CD4-positive, alpha-beta T cell treated with Interleukin-12 subunit alpha and Interleukin-12 subunit beta, for 1 hour (primary cell): ENCODE measurements around the gene TNXB.
"Not testable (repeated sequence)": the region's sequence is repeated elsewhere in the genome, so short reads cannot be mapped to it uniquely, and the experiment has no call there.

Experiments used
- DNase-seq: peaks from one replicate; pipeline ENCODE4 v3.0.0-alpha.2; 2020

The TNXB gene

DNA sequence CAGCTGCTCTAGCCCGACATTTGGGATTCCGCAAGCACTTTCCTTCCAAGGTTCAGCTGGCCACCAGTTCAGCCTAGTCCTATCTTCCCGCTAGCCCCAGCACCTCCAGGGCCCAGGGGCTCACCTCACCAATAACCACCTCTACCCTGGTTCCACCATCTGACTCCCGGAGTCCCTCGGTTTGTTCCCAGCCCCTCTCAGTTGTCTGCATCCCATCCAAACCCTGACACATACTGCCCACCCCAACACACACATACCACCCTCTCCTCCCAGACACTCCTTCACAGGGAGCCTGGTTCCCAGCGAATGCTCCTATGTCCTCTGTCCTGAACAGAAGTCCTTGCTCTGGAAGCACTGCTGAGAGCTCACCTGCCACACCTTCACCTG is 418 bp downstream of the TNXB start:
- no peak for DNase-seq

DNA sequence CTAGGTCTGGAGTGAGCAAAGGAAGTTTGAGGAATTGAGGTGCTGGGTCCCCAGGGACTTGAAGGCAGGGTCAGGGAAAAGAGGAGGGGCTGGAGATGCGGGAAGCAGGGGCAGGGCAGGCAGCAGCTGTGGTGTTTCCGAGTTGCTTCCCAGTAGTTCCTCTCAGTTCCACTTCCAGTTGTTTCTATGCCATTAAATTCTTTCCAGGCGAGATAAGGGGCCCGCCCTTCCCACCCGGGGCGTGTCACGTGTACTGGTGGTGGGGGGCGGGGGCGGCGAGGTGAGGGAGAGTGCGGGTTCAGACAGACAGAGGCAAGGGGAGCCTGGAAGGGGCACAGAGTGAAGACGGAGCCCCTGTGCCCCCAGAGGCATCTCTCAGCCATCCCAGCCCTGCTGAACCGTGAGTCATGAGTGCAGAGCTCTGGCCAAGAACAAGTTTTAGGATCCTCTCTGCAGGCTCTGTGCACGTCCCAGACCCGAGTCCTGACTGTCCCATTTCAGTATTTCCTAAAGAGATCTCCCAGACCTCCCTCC is 977 bp downstream of the TNXB start:
- no peak for DNase-seq

DNA sequence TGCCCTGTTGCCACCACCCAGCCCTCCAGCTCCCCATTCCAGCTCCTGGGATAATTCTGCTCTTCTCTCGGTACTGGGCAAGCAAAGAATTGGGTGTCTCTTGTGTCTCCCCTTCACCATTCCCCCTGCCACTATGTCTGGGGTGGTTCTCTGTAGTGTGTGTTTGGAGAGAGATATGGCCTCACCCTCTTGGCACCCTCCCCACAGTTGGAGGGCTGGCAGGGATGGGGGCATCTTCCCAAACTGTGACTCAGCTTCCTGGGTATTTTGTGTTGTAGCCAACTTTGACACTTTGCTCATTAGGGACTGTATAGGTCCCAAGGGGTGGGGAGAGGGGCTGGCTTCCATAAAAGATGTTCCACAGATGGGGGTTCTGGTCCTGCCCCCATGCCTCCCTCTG is 1.7 kb downstream of the TNXB start:
- DNase-seq, result no peak

DNA sequence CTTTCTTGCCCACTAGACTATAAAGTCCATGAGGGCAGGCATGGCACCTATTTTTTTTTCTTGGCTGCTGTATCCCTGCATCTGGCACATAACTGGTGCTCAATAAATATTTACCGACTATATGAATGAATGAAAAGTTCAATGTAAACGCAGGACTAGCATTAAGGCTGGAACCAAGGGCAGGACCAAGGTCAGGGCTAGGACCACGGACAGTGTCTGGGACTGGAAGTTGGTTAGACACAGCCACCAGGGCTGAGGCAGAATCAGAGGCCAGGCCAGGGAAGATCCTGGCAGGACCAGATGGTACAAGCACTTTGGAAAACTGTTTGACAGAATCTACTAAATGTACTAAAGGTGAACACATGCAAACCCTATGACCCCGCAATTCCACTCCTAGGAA is 3.7 kb downstream of the TNXB start:
- no peak for DNase-seq

DNA sequence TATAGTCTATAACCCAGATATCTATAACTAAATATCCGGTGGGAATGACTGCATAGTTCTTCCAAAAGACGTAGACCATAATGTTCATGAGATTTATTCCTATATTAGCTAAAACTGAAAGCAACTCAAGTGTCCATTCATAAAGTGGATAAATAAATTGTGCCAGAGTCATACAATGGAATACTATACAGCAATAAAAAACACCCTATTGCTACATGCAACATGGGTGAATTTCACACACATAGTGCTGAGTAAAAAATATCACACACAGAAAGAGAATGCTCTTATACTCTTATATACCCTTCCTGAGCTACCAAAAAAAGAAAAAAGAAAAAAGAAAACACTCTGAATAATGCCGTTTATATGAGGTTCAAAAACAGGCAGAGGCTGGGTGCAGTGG is 6.9 kb downstream of the TNXB start:
- no peak for DNase-seq

DNA sequence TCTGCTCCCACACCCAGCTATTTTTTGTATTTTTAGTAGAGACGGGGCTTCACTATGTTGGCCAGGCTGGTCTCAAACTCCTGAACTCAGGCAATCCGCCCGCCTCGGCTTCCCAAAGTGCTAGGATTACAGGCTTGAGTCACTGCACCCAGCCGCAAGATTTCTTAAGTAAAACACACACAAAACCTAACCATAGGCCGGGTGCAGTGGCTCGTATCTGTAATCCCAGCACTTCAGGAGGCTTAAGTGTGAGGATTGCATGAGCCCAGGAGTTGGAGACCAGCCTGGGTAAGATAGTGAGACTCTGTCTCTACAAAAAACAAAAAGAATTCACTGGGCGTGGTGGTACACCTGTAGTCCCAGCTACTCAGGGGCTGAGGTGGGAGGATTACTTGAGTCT is 8.9 kb downstream of the TNXB start:
- DNase-seq, result not testable (repeated sequence)

DNA sequence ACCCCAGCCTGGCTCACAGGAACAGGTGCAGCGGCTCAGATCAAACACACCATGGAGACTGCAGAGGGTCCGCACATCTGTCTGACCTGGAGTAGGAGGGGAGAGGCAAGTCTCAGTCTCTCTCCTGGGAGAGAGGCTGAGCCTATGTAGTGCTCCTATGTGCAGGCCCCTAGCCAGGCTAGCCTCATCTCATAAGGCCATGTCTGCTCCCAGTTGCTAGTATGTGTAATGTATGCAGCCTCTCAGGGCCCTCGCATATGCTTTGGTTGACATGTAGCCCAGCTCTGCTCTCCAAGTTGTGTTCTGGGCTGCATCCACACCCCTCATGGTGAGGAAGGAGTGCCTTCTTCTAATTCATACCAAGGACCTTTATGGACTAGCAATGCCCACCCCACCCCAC is 11.8 kb downstream of the TNXB start:
- no peak for DNase-seq

DNA sequence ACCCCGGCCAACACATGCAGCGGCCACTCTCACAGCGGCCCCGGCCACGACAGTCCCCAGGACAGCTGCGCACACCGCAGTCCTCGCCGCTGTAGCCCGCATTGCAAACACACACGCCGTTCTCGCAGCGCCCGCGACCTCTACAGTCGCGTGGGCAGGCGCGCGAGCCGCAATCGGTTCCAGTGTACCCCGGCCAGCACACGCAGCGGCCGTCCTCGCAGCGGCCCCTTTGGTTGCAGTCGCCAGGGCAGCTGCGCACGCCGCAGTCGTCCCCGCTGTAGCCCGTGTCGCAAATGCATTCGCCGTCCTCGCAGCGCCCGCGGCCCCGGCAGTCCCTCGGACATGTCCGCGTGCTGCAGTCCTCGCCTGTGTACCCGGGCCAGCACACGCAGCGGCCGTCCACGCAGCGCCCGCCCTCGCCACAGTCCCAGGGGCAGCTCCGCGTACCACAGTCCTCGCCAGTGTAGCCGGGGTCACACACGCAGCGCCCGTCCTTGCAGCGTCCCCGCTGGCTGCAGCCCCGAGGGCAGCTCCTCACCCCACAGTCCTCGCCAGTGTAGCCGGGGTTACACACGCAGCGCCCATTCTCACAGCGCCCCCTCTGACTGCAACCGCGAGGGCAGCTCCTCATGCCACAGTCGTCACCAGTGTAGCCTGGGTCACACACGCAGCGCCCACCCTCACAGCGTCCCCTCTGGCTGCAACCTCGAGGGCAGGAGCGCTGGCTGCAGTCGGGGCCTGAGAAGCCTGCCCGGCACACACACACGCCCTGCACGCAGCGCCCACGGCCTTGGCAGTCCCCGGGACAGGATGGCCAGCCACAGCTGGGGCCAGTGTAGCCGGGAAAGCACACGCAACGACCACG is 12.5 kb downstream of the TNXB start:
- no peak for DNase-seq

DNA sequence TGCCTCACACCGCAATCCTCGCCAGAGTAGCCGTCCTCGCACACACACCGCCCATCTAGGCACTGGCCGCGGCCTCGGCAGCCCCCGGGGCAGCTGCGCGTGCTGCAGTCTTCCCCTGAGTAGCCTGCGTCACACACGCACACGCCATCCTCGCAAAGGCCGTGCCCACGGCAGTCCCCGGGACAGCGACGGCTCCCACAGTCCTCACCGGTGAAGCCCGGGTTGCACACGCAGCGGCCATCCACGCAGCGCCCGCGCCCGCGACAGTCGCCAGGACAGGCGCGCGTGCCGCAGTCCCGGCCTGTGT is 13.1 kb downstream of the TNXB start:
- no peak for DNase-seq

DNA sequence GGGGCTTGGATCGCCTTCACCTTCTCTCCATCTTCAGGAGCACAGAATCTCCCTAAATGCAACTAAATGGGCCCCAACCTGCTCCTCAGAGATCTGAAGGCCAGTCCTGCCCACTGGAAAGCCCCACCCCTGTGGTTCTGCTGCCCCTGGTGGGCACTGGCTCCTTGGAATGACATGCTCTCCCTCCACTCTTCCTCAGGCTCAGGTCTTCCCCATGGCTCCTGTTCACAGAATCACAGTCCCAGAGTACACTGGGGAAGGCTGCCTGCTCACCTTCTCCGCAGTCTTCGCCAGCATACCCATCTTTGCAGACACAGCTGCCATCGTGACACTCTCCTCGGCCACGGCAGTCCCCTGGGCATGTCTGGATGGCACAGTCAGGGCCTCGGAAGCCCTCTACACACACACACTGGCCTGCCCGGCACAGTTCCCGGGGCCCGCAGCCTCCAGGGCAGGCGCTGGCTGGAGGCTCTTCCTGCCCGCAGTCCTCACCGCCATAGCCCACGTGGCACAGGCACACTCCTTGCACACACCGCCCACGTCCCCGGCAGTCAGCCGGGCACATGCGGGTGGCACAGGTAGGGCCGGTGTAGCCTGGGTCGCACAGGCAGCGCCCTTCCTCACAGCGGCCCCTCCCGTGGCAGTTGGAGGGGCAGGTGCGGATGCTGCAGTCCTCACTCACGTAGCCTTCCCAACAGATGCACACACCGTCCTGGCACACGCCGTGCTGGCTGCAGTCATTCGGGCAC is 13.6 kb downstream of the TNXB start:
- DNase-seq, result no peak

DNA sequence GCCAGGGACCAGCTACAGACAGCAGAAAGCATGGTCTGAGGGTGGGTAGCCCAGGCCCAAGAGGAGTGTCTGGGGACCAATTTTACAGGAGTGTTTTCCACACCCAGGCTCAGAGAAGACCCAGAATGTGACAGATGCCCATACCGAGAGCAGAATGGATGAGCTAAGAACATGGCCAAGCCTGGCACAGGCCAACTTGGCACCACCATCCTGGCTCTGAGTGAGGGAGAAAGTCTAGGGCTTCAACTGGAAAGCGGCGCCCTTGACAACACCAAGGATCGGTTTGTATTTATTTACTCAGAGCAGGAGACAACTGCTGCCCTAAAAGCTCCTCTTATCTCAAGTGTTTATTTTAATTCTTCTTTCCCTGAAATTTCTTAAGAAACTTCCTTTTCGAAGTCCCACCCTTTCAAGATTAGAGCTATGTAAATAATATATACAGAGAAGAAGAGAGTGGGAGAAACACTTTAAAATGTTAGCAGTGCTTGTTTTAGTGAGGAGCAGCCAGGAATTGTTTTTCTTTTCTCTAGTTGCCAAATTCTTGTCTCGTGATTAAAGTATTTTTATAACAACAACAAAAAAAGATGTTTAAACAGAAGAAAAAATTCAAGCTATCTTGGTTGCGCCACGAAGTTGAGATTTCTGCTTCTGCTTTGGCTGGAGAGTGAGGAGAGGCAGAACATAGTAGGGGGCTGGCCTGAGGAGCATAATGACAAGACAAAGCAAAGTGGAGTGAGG is 16.2 kb downstream of the TNXB start:
- DNase-seq, result no peak

DNA sequence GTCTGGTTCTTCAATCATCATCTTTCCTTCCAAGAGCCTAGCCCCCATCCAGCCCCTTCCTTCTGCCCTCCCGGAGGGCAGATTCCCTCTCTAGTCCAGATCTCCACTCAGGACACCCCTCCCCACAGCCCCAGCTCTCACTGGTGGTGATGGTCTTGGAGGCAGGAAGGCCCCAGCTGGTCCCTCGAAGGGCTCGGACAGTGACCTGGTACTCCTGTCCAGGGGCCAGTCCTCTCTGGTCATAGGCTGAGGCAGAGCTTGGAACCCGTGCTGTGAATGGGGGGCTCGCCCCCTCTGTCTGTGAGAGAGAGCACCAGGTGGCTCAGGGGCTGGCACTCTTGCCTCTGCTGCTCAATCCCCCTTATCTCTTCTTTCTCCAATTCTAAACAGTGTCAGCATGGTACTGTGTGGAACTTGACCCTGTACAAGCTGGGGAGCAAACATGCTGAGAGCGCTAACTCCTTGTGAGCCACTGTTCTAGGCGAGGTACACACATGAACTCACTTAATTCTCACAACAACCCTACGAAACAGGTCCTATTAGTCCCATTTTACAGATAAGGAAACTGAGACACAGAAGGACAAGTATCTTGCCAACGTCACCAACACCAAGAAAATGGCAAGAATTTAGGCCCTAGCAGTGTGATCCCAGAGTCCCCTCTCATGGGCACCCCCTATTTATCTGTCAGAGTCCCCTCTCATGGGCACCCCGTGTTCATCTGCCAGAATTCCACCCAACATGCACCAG is 19.9 kb downstream of the TNXB start:
- no peak for DNase-seq

DNA sequence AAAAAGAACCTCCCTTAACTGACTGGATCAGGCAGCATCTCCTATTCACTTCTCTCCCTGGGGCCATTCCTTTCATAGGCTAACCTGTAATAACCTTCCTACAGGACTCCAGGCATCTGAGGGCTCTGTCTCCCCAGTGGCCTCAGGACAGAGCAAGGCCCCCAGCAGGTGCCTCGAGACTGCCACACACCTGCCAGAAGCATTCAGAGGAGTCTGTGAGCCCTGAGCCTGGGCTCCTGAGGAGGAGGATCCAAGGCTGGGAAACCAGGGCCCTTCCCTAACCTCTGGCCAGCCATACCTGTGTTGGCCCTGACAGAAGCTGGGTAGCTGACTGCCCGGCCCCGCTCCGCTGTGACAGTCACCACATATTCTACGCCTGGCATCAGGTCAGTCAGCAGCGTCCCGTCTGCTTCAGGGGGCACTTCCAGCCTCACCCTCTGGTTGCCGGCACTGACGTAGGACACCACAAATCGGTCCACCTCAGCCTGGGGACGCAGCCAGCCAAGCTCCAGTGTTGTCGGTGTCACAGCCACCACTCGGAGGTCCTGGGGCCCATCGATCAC is 20.6 kb downstream of the TNXB start:
- DNase-seq, result no peak

DNA sequence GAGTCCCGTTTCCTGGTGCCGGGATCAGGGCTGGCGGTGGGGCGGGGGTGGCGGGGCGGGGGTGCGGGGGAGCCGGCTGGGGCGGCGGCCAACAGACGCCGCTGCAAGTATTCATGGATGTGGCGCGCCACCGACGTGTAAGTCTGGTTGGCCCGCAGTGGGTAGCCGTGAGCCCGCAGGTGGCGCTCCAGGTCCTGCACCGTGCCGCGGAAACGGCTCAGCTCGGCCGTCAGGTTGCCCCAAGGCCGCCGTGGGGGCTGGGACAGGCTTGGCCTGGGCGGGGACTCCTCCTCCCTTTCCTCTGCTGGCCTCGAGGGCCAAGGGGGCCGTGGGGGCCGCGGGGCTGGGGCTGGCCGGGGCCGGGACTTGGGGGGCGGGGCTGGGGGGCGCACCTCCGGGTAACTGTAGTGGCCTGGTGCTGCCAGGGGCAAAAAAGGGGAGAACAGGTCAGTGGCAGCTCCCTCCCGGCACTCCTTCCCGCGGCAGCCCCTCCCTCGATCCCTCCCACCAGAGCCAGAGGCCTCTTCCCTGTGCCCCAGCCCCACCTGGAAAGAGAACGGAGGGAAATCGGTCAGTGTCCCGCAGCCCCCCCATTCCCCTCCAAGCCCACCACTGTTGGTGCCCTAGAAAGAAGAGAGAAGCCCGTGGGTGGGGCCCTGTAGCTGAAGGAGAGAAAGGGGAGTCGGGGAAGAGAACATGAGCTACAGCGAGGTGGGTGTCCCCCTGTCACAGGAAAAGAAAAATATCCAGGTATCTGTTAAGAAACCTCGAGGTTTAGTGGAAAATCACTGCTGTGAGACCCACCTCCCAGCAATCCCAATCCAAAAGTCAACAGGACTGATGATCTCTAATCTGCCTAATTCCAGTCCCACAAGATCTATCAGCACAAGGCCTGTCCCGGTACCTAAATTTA is 21.3 kb downstream of the TNXB start:
- peak; percentile 70 for DNase-seq

DNA sequence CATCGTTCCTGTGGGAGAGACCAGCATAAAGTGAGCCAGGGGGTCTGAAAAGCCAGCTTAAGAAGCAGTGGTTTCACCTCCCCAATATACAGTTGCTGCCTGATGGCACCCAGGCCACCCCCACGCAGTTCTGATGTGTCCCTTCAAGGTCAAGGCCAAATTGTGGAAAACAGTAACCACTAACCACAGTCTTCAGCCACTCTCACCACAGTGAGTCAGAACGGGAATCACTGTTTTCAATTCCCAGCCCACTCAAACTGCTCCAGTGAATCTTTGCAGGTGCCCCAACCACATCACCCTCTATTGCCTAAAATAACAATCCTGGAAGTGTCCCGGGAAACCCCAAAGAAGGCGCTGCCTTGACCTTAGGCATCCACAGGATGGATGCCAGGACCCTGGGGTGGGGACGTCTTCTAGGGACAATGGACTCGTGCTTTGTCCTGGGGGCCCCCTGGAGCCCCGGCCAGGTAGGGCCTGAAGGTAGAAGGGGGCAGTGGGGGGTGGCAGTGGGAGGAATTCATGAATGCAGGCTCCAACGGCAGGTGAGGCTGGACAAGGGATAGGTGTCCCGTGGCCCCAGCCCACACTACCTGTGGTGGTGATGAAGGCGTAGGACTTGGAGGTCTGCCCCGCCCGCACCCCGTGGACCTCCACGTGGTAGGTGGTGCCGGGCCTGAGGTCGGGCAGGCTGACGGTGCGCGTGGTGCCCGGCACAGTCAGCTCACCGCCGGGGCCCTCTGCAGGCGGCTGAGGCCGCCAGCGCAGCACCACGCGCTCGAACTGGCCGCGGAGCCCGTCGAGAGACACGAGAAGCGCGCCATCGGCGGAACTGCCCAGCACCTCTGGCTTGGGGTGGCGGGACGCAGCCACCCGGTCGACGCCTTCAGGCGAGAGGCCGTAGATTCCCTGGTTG is 22.2 kb downstream of the TNXB start:
- DNase-seq, result no peak

DNA sequence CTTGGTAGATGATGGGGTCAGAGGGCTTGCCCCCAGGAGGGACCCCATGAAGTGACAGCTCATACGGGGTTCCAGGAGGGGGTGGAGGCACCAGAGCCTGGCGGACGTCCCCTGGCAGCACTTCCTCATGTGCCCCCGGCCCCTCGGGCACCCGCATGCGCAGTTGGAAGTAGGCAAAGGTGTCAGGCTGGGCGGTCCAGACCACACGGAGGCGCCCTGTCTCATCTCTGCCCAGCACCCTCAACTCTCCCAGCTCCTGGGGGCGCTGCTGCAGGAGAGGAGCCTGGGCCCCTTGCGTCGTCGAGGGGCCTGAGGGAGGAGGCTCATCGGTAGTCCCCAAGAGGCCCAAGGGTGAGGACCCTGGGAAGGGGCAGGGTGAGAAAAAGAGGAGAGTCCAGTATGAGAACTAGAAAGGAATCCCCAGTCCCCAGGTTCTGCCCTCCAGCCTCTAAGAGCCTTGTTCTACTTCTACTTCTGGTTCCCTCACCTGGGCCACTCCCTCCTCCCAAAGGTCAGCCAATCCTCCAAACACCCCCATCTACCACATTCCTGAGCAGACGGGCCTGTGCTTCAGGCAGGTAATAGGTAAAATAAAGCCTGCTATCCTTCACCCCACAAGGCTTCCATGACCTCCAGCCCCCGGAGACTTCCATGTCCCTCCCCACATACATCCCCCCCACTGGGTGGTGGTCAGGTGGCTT is 23.2 kb downstream of the TNXB start:
- no peak for DNase-seq

DNA sequence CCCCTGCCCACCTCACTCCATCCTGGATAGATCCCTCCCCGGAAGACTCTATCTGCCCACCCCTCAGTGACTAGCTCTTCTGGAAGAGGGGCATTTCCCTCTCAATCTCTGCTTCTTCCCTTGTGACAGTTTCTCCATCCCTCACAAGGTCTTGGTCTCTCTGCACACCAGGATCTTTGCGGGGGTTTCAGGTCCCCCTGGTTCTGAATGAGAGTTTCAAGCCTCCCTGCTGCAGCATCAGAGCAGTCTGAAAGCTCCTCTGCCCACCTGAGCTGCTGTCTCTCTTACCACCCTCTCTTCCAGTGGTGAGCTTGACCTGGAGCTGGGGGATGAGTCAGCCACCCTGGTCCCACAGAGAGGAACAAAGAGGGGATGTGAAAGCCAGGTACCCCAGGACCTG is 24.4 kb downstream of the TNXB start:
- DNase-seq, result no peak

DNA sequence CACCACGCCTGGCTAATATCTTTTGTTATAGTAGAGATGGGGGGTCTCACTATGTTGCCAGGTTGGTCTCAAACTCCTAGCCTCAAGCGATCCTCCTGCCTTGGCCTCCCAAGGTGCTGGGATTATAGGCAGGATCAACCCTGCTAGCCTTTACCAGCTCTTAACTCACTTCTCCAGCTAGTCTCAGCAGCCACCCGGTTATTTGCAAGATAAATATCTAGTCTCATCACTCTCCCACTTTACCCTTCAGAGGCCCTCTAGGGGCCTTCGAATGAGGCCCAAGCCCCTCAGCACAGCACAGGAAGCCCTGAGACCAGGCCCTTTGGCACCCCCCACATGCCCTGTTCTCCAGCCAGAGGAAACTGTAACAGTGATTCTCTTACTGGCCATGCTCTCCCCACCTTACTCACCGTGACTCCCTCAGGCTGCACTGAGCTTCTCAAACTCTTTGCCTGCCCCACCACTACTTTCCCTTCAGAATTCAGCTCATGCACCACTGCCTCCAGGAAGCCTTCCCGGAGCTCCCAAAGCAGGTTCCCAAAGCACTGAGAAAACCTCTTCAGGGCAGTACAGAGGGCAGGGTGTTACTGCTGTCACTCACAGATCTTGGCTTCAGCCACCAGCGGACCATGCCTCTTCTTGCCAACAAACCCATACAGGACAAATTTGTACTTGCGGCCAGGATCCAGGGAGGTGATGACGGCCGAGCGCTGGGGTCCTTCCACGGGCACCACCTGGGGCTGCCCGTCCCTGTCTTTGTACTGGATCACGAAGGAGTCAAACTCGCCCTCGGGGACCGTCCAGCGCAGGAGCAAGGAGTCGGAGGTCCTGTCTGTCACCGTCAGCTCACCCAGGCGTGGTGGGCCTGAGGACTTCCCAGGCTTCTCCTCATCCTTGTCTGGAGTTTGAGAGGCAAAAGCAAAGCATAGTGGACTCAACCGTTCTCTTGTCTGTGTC is 25.0 kb downstream of the TNXB start:
- no peak for DNase-seq
